Neural cell (in vitro differentiated cells): ENCODE data around the gene ROR2. TPM values are rescaled to one million over a fixed set of nuclear protein-coding genes. Genes with fewer than 3 reads are reported as not detected.

ENCODE experiments used
- H2AFZ ChIP-seq: fragments of 200-600, 300-800 bp; sonication (generic), shearing (Covaris generic); 2 replicates; pipeline ENCODE4 v1.6.0; 2014; ENCODE audit warnings: low read depth, mild to moderate bottlenecking, antibody characterized with exemption, low read length, moderate library complexity
- H3F3A ChIP-seq: fragments of 200-600 bp; shearing (Covaris generic); 2 replicates; pipeline ENCODE4 v1.6.1; 2016; ENCODE audit warnings: mild to moderate bottlenecking, moderate library complexity, mixed read lengths, antibody characterized with exemption, low read length; ENCODE audit not compliant: insufficient read depth, poor library complexity, severe bottlenecking
- H3K27ac ChIP-seq: fragments of 200-600, 300-800 bp; sonication (generic), shearing (Covaris generic); 2 replicates; pipeline ENCODE4 v1.5.1; 2014; ENCODE audit warnings: mild to moderate bottlenecking, low read length, moderate library complexity
- H3K27me3 ChIP-seq: fragments of 300-800, 200-600 bp; sonication (generic), shearing (Covaris generic); 2 replicates; pipeline ENCODE4 v1.6.0; 2014; ENCODE audit warnings: mild to moderate bottlenecking, low read depth, low read length, moderate library complexity; ENCODE audit not compliant: insufficient read depth
- H3K36me3 ChIP-seq: fragments of 300-800, 200-600 bp; sonication (generic), shearing (Covaris generic); 2 replicates; pipeline ENCODE4 v1.5.1; 2014; ENCODE audit warnings: mild to moderate bottlenecking, antibody characterized with exemption, low read length, moderate library complexity; ENCODE audit not compliant: insufficient read depth
- H3K4me2 ChIP-seq: fragments of 300-800, 200-600 bp; sonication (generic), shearing (Covaris generic); 2 replicates; pipeline ENCODE4 v1.6.0; 2014; ENCODE audit warnings: mild to moderate bottlenecking, low read length
- H3K4me3 ChIP-seq: fragments of 300-800, 200-600 bp; sonication (generic), shearing (Covaris generic); 2 replicates; pipeline ENCODE4 v1.5.1; 2014; ENCODE audit warnings: mild to moderate bottlenecking, low read length, moderate library complexity
- H3K79me2 ChIP-seq: fragments of 200-600 bp; shearing (Covaris generic); replicated peaks from 2 replicates; pipeline ENCODE4 v1.6.0; 2014; ENCODE audit warnings: mild to moderate bottlenecking, low read length, moderate library complexity; ENCODE audit not compliant: insufficient read depth
- H3K9ac ChIP-seq: fragments of 300-800, 200-600 bp; sonication (generic), shearing (Covaris generic); 2 replicates; pipeline ENCODE4 v1.6.1; 2016; ENCODE audit warnings: mild to moderate bottlenecking, low read length, mixed read lengths
- H3K9me2 ChIP-seq: fragments of 200-600 bp; shearing (Covaris generic); 2 replicates; pipeline ENCODE4 v1.6.1; 2016; ENCODE audit warnings: mild to moderate bottlenecking, low read length, mixed read lengths; ENCODE audit not compliant: insufficient read depth
- H3K9me3 ChIP-seq: fragments of 200-600, 300-800 bp; sonication (generic), shearing (Covaris generic); 2 replicates; pipeline ENCODE4 v1.6.1; 2016; ENCODE audit warnings: mild to moderate bottlenecking, mixed run types, low read length, moderate library complexity, mixed read lengths
- H4K20me1 ChIP-seq: fragments of 200-600 bp; shearing (Covaris generic); 2 replicates; pipeline ENCODE4 v1.6.1; 2016; ENCODE audit warnings: mild to moderate bottlenecking, mixed run types; ENCODE audit not compliant: insufficient read depth
- CTCF ChIP-seq: fragments of 450-650 bp; IDR thresholded peaks from 2 replicates; pipeline ENCODE4 v1.5.1; 2014; ENCODE audit warnings: antibody characterized with exemption, mild to moderate bottlenecking, moderate library complexity; ENCODE audit not compliant: poor library complexity, severe bottlenecking
- EP300 ChIP-seq: fragments of 450-650 bp; conservative IDR thresholded peaks from 2 replicates; pipeline ENCODE4 v1.6.1; 2014; ENCODE audit warnings: antibody characterized with exemption, mild to moderate bottlenecking, moderate library complexity; ENCODE audit not compliant: poor library complexity, severe bottlenecking
- EZH2 ChIP-seq: fragments of 200-600, 300-800 bp; shearing (Covaris generic), sonication (generic); IDR thresholded peaks from 2 replicates; pipeline ENCODE4 v1.6.1; 2014; ENCODE audit warnings: antibody characterized with exemption, low read length, borderline replicate concordance, mild to moderate bottlenecking; ENCODE audit not compliant: insufficient read depth, poor library complexity, severe bottlenecking
- MXI1 ChIP-seq: fragments of 450-650 bp; conservative IDR thresholded peaks from 2 replicates; pipeline ENCODE4 v1.6.1; 2014; ENCODE audit warnings: antibody characterized with exemption, mild to moderate bottlenecking; ENCODE audit not compliant: poor library complexity, severe bottlenecking
- RAD21 ChIP-seq: fragments of 450-650 bp; conservative IDR thresholded peaks from 2 replicates; pipeline ENCODE4 v1.6.1; 2014; ENCODE audit warnings: antibody characterized with exemption, mild to moderate bottlenecking, moderate library complexity
- REST ChIP-seq: IDR thresholded peaks from 2 replicates; pipeline ENCODE4 v1.6.1; 2012; ENCODE audit warnings: borderline replicate concordance
- SMC3 ChIP-seq: fragments of 450-650 bp; conservative IDR thresholded peaks from 2 replicates; pipeline ENCODE4 v1.6.1; 2014; ENCODE audit warnings: antibody characterized with exemption, mild to moderate bottlenecking, moderate library complexity; ENCODE audit not compliant: poor library complexity
- TAF1 ChIP-seq: IDR thresholded peaks from 2 replicates; pipeline ENCODE4 v1.6.1; 2012; ENCODE audit warnings: low read depth
- polyA plus RNA-seq: library from polyadenylated mRNA; depleted of rRNA; stranded (reverse); fragments of >200 nt; gene quantifications from 2 replicates; pipeline ENCODE4 v1.2.3, GENCODE V29; 2014

ROR2 gene
- polyA plus RNA-seq, 1 donor from 2014 or later, result 0.33 TPM

- Histone ChIP-seq H3K9me2 (no peaks in the 10 kb centered on the region), H3F3A (no peaks in the 10 kb centered on the region), H3K27ac (no peak overlapping the region), H3K79me2 (peaks cover 7% of the 10 kb centered on the region), H3K36me3 (no peaks in the 10 kb centered on the region), H3K9ac (no peak overlapping the region), H4K20me1 (no peaks in the 10 kb centered on the region), H3K4me2 (no peak overlapping the region), H3K4me3 (no peak overlapping the region), H3K9me3 (peaks cover 4% of the 10 kb centered on the region), H3K27me3 (no peaks in the 10 kb centered on the region), H2AFZ (no peak overlapping the region)
- TF ChIP-seq EZH2 (no peak), MXI1 (no peak), SMC3 (no peak), EP300 (no peak), TAF1 (no peak)
These were observed 14.8 kb downstream of the ROR2 start for GRCh38 chr9:91935066-91935749.

GRCh38 chr9:91934654-91935053 lies 15.4 kb downstream of the ROR2 start:
- TF ChIP-seq MXI1, result no peak
- no peak for TF ChIP-seq RAD21
- no peak for TF ChIP-seq SMC3
- no peak for TF ChIP-seq REST
- TF ChIP-seq CTCF, result no peak
- H3K9me2 ChIP-seq, result no peaks in the 10 kb centered on the region
- no peaks in the 10 kb centered on the region for H4K20me1 ChIP-seq
- peaks cover 7% of the 10 kb centered on the region for H3K79me2 ChIP-seq
- no peaks in the 10 kb centered on the region for H3K27me3 ChIP-seq
- H2AFZ ChIP-seq, result no peak overlapping the region
- H3F3A ChIP-seq, result no peaks in the 10 kb centered on the region
- no peak overlapping the region for H3K27ac ChIP-seq
- H3K9ac ChIP-seq, result no peak overlapping the region
- no peaks in the 10 kb centered on the region for H3K36me3 ChIP-seq
- no peak overlapping the region for H3K4me2 ChIP-seq
- H3K9me3 ChIP-seq, result peaks cover 8% of the 10 kb centered on the region
- no peak overlapping the region for H3K4me3 ChIP-seq
